ENCODE results near the gene SCART1.

The SCART1 gene

GRCh38 chr10:133445751-133446708, 7.7 kb upstream of the SCART1 start:
- no peak overlapping the region for H3K4me3 ChIP-seq (ENCODE audit: low read length)
- no peak for TF ChIP-seq CTCF (conservative IDR thresholded peaks at IDR 0.05; ENCODE audit: low read length)
- no peak for DNase-seq (ENCODE audit: low read depth)

- TF ChIP-seq CTCF (conservative IDR thresholded peaks at IDR 0.05; ENCODE audit: low read length) = no peak
- no peak overlapping the region for H3K4me3 ChIP-seq (ENCODE audit: low read length)
- no peak for DNase-seq (ENCODE audit: low read depth)
Measured at GRCh38 chr10:133446979-133447378, 6.8 kb upstream of the SCART1 start.

GRCh38 chr10:133448120-133448519, 5.6 kb upstream of the SCART1 start:
- H3K4me3 ChIP-seq (ENCODE audit: low read length) = no peak overlapping the region
- DNase-seq (ENCODE audit: low read depth) = no peak
- no peak for TF ChIP-seq CTCF (conservative IDR thresholded peaks at IDR 0.05; ENCODE audit: low read length)

- no peak overlapping the region for H3K4me3 ChIP-seq (ENCODE audit: low read length)
- TF ChIP-seq CTCF (conservative IDR thresholded peaks at IDR 0.05; ENCODE audit: low read length) = no peak
- no peak for DNase-seq (ENCODE audit: low read depth)
Measured at GRCh38 chr10:133451346-133451745, 2.4 kb upstream of the SCART1 start.

GRCh38 chr10:133452453-133452852, 1.3 kb upstream of the SCART1 start:
- H3K4me3 ChIP-seq (ENCODE audit: low read length) = no peak overlapping the region
- TF ChIP-seq CTCF (conservative IDR thresholded peaks at IDR 0.05; ENCODE audit: low read length) = no peak
- no peak for DNase-seq (ENCODE audit: low read depth)

GRCh38 chr10:133454204-133454893, 604 bp downstream of the SCART1 start:
- no peak for TF ChIP-seq CTCF (conservative IDR thresholded peaks at IDR 0.05; ENCODE audit: low read length)
- DNase-seq (ENCODE audit: low read depth) = no peak
- no peak overlapping the region for H3K4me3 ChIP-seq (ENCODE audit: low read length)

Data from AG10803 (cell line).